Endothelial cell of umbilical vein (primary cell): ENCODE data around the gene NUDT9.

Experiments
- GATA2 ChIP-seq: IDR thresholded peaks from 2 replicates; pipeline ENCODE4 v1.7.0; 2011; ENCODE audit warnings: low read depth, mild to moderate bottlenecking, moderate library complexity, mixed read lengths, low read length; ENCODE audit not compliant: insufficient read length, insufficient read depth
- JUN ChIP-seq: IDR thresholded peaks from 2 replicates; pipeline ENCODE4 v1.6.1; 2011; ENCODE audit warnings: borderline replicate concordance, low read depth; ENCODE audit not compliant: insufficient read length, insufficient read depth
- POLR2A ChIP-seq: IDR thresholded peaks from 2 replicates; pipeline ENCODE4 v1.6.1; 2012; ENCODE audit warnings: low read depth, mild to moderate bottlenecking, control low read depth, low read length
- TF ChIP-seq, protein P1 (sequence below), 2 donors: IDR thresholded peaks; 1 replicate in 1 of 2; 2 replicates in 1 of 2; pipeline ENCODE4 v1.5.1; 2011; ENCODE audit warnings: low read length in 2 of 2, mild to moderate bottlenecking in 2 of 2, moderate library complexity in 2 of 2, control low read depth in 1 of 2, inconsistent platforms in 1 of 2, low read depth in 1 of 2; ENCODE audit not compliant: insufficient read depth in 1 of 2; ENCODE audit errors: extremely low read depth in 1 of 2

DNA sequence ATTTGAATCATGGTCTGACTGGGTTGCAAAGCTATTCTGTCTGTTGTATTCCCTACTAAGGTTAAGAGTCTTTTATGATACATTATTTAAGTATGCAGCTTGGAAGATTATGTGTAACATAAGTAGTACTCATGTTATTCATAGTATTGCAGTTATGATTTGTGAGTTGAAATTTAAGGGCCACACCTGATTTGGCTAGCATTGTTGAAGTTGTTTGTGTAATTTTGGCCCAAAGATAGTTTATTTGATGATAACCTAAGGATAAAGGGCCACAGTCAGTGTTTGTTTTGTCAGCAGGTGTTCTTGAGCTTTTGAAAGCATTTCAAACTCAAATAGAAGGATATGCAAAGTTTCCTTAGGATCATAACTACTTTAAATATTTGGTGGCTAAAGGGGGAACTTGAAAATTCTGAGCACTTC lies 38.9 kb downstream of the NUDT9 start:
- TF ChIP-seq GATA2: no peak
- TF ChIP-seq, protein P1, sequence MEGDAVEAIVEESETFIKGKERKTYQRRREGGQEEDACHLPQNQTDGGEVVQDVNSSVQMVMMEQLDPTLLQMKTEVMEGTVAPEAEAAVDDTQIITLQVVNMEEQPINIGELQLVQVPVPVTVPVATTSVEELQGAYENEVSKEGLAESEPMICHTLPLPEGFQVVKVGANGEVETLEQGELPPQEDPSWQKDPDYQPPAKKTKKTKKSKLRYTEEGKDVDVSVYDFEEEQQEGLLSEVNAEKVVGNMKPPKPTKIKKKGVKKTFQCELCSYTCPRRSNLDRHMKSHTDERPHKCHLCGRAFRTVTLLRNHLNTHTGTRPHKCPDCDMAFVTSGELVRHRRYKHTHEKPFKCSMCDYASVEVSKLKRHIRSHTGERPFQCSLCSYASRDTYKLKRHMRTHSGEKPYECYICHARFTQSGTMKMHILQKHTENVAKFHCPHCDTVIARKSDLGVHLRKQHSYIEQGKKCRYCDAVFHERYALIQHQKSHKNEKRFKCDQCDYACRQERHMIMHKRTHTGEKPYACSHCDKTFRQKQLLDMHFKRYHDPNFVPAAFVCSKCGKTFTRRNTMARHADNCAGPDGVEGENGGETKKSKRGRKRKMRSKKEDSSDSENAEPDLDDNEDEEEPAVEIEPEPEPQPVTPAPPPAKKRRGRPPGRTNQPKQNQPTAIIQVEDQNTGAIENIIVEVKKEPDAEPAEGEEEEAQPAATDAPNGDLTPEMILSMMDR (IDR thresholded peaks at IDR 0.05; ENCODE audit: extremely low read depth in 1 of 2, insufficient read depth in 1 of 2, low read depth in 1 of 2, low read length in 2 of 2): no peak
- no peak for TF ChIP-seq POLR2A
- TF ChIP-seq JUN: no peak
